ENCODE results near the gene DAAM1.

The DAAM1 gene

GRCh38 chr14:59215322-59215721 is 26.9 kb downstream of the DAAM1 start:
- Histone ChIP-seq H3K4me1 (ENCODE audit: control extremely low read depth in 1 of 4, control insufficient read depth in 4 of 4, insufficient read depth in 4 of 4, low read length in 3 of 4) (peaks cover 0 to 5% (median 0%) of the 10 kb centered on the region in 4 experiments), H3K27ac (ENCODE audit: insufficient read depth in 1 of 2, low read depth in 1 of 2, low read length in 2 of 2, poor library complexity in 1 of 2, severe bottlenecking in 2 of 2) (no peak overlapping the region), H3K27me3 (replicated peaks in 2 of 5; ENCODE audit: control insufficient read depth in 4 of 5, insufficient read depth in 5 of 5, low read length in 4 of 5) (no peaks in the 10 kb centered on the region), H3K36me3 (ENCODE audit: control insufficient read depth in 4 of 4, insufficient read depth in 4 of 4, low read length in 3 of 4) (peaks cover 0 to 2% (median 0%) of the 10 kb centered on the region in 4 experiments), H3K4me3 (ENCODE audit: control insufficient read depth in 1 of 7, extremely low read depth in 1 of 7, insufficient read depth in 4 of 7, low read depth in 2 of 7, low read length in 6 of 7) (no peak overlapping the region), H3K9me3 (ENCODE audit: control extremely low read depth in 1 of 5, control insufficient read depth in 4 of 5, insufficient read depth in 2 of 5, low read depth in 1 of 5, low read length in 4 of 5) (peaks cover 0 to 3% (median 0%) of the 10 kb centered on the region in 5 experiments)
- no peak for DNase-seq
- POLR2A ChIA-PET: no interaction called here
- WGBS (ENCODE audit: insufficient coverage): 97% methylated on average over 4 of the region's 7 CpGs
- CTCF ChIA-PET: no interaction called here

- POLR2A ChIA-PET: no interaction called here
- DNase-seq: no peak
- peaks cover 0 to 3% (median 0%) of the 10 kb centered on the region in 5 experiments for H3K9me3 ChIP-seq (ENCODE audit: control extremely low read depth in 1 of 5, control insufficient read depth in 4 of 5, insufficient read depth in 2 of 5, low read depth in 1 of 5, low read length in 4 of 5)
- no peaks in the 10 kb centered on the region for H3K27me3 ChIP-seq (replicated peaks in 2 of 5; ENCODE audit: control insufficient read depth in 4 of 5, insufficient read depth in 5 of 5, low read length in 4 of 5)
- peaks cover 0 to 2% (median 0%) of the 10 kb centered on the region in 4 experiments for H3K36me3 ChIP-seq (ENCODE audit: control insufficient read depth in 4 of 4, insufficient read depth in 4 of 4, low read length in 3 of 4)
- H3K4me1 ChIP-seq (ENCODE audit: control extremely low read depth in 1 of 4, control insufficient read depth in 4 of 4, insufficient read depth in 4 of 4, low read length in 3 of 4): peaks cover 0 to 5% (median 0%) of the 10 kb centered on the region in 4 experiments
- 100% methylated on average over 4 of the region's 4 CpGs for WGBS (ENCODE audit: insufficient coverage)
- CTCF ChIA-PET: no interaction called here
- no peak overlapping the region for H3K27ac ChIP-seq (ENCODE audit: insufficient read depth in 1 of 2, low read depth in 1 of 2, low read length in 2 of 2, poor library complexity in 1 of 2, severe bottlenecking in 2 of 2)
- no peak overlapping the region for H3K4me3 ChIP-seq (ENCODE audit: control insufficient read depth in 1 of 7, extremely low read depth in 1 of 7, insufficient read depth in 4 of 7, low read depth in 2 of 7, low read length in 6 of 7)
Observed at GRCh38 chr14:59215757-59216156, 27.3 kb downstream of the DAAM1 start.

- Histone ChIP-seq H3K27me3 (replicated peaks in 2 of 5; ENCODE audit: control insufficient read depth in 4 of 5, insufficient read depth in 5 of 5, low read length in 4 of 5) (no peaks in the 10 kb centered on the region), H3K9me3 (ENCODE audit: control extremely low read depth in 1 of 5, control insufficient read depth in 4 of 5, insufficient read depth in 2 of 5, low read depth in 1 of 5, low read length in 4 of 5) (peaks cover 0 to 3% (median 0%) of the 10 kb centered on the region in 5 experiments), H3K27ac (ENCODE audit: insufficient read depth in 1 of 2, low read depth in 1 of 2, low read length in 2 of 2, poor library complexity in 1 of 2, severe bottlenecking in 2 of 2) (no peak overlapping the region), H3K4me3 (ENCODE audit: control insufficient read depth in 1 of 7, extremely low read depth in 1 of 7, insufficient read depth in 4 of 7, low read depth in 2 of 7, low read length in 6 of 7) (no peak overlapping the region), H3K4me1 (ENCODE audit: control extremely low read depth in 1 of 4, control insufficient read depth in 4 of 4, insufficient read depth in 4 of 4, low read length in 3 of 4) (peaks cover 0 to 2% (median 0%) of the 10 kb centered on the region in 4 experiments), H3K36me3 (ENCODE audit: control insufficient read depth in 4 of 4, insufficient read depth in 4 of 4, low read length in 3 of 4) (peaks cover 0 to 2% (median 0%) of the 10 kb centered on the region in 4 experiments)
- DNase-seq: no peak
- ChIA-PET POLR2A (no interaction called here), CTCF (no interaction called here)
- no CpG with 5 or more reads among the region's 1 CpG for WGBS (ENCODE audit: insufficient coverage)
Observed at GRCh38 chr14:59217011-59217410, 28.5 kb downstream of the DAAM1 start.

GRCh38 chr14:59221568-59221967 is 33.1 kb downstream of the DAAM1 start:
- Histone ChIP-seq H3K4me1 (ENCODE audit: control extremely low read depth in 1 of 4, control insufficient read depth in 4 of 4, insufficient read depth in 4 of 4, low read length in 3 of 4) (no peaks in the 10 kb centered on the region), H3K27ac (ENCODE audit: insufficient read depth in 1 of 2, low read depth in 1 of 2, low read length in 2 of 2, poor library complexity in 1 of 2, severe bottlenecking in 2 of 2) (no peak overlapping the region), H3K27me3 (replicated peaks in 2 of 5; ENCODE audit: control insufficient read depth in 4 of 5, insufficient read depth in 5 of 5, low read length in 4 of 5) (no peaks in the 10 kb centered on the region), H3K9me3 (ENCODE audit: control extremely low read depth in 1 of 5, control insufficient read depth in 4 of 5, insufficient read depth in 2 of 5, low read depth in 1 of 5, low read length in 4 of 5) (no peaks in the 10 kb centered on the region), H3K36me3 (ENCODE audit: control insufficient read depth in 4 of 4, insufficient read depth in 4 of 4, low read length in 3 of 4) (no peaks in the 10 kb centered on the region), H3K4me3 (ENCODE audit: control insufficient read depth in 1 of 7, extremely low read depth in 1 of 7, insufficient read depth in 4 of 7, low read depth in 2 of 7, low read length in 6 of 7) (no peak overlapping the region)
- no peak for DNase-seq
- ChIA-PET CTCF (interaction anchor here (1.2 kb wide), 1 partner anchor 91 kb away, joined by 3 read pairs; no protein-coding TSS in a partner anchor), POLR2A (no interaction called here)
- WGBS (ENCODE audit: insufficient coverage): 100% methylated on average over 1 of the region's 2 CpGs

- Histone ChIP-seq H3K27me3 (replicated peaks in 2 of 5; ENCODE audit: control insufficient read depth in 4 of 5, insufficient read depth in 5 of 5, low read length in 4 of 5) (no peaks in the 10 kb centered on the region), H3K4me3 (ENCODE audit: control insufficient read depth in 1 of 7, extremely low read depth in 1 of 7, insufficient read depth in 4 of 7, low read depth in 2 of 7, low read length in 6 of 7) (no peak overlapping the region), H3K9me3 (ENCODE audit: control extremely low read depth in 1 of 5, control insufficient read depth in 4 of 5, insufficient read depth in 2 of 5, low read depth in 1 of 5, low read length in 4 of 5) (no peaks in the 10 kb centered on the region), H3K27ac (ENCODE audit: insufficient read depth in 1 of 2, low read depth in 1 of 2, low read length in 2 of 2, poor library complexity in 1 of 2, severe bottlenecking in 2 of 2) (no peak overlapping the region), H3K36me3 (ENCODE audit: control insufficient read depth in 4 of 4, insufficient read depth in 4 of 4, low read length in 3 of 4) (no peaks in the 10 kb centered on the region), H3K4me1 (ENCODE audit: control extremely low read depth in 1 of 4, control insufficient read depth in 4 of 4, insufficient read depth in 4 of 4, low read length in 3 of 4) (no peaks in the 10 kb centered on the region)
- POLR2A ChIA-PET: no interaction called here
- CTCF ChIA-PET: no interaction called here
- WGBS (ENCODE audit: insufficient coverage): 94% methylated on average over 3 of the region's 3 CpGs
- DNase-seq: no peak
Observed at GRCh38 chr14:59224341-59224740, 35.9 kb downstream of the DAAM1 start.

- ChIA-PET CTCF (no interaction called here), POLR2A (no interaction called here)
- Histone ChIP-seq H3K9me3 (ENCODE audit: control extremely low read depth in 1 of 5, control insufficient read depth in 4 of 5, insufficient read depth in 2 of 5, low read depth in 1 of 5, low read length in 4 of 5) (no peaks in the 10 kb centered on the region), H3K4me1 (ENCODE audit: control extremely low read depth in 1 of 4, control insufficient read depth in 4 of 4, insufficient read depth in 4 of 4, low read length in 3 of 4) (no peaks in the 10 kb centered on the region), H3K4me3 (ENCODE audit: control insufficient read depth in 1 of 7, extremely low read depth in 1 of 7, insufficient read depth in 4 of 7, low read depth in 2 of 7, low read length in 6 of 7) (no peak overlapping the region), H3K27me3 (replicated peaks in 2 of 5; ENCODE audit: control insufficient read depth in 4 of 5, insufficient read depth in 5 of 5, low read length in 4 of 5) (no peaks in the 10 kb centered on the region), H3K27ac (ENCODE audit: insufficient read depth in 1 of 2, low read depth in 1 of 2, low read length in 2 of 2, poor library complexity in 1 of 2, severe bottlenecking in 2 of 2) (no peak overlapping the region), H3K36me3 (ENCODE audit: control insufficient read depth in 4 of 4, insufficient read depth in 4 of 4, low read length in 3 of 4) (no peaks in the 10 kb centered on the region)
- no peak for DNase-seq
- 94% methylated on average over 2 of the region's 2 CpGs for WGBS (ENCODE audit: insufficient coverage)
Observed at GRCh38 chr14:59225281-59225680, 36.8 kb downstream of the DAAM1 start.

- no peak overlapping the region for H3K4me3 ChIP-seq (ENCODE audit: control insufficient read depth in 1 of 7, extremely low read depth in 1 of 7, insufficient read depth in 4 of 7, low read depth in 2 of 7, low read length in 6 of 7)
- 86% methylated on average over 1 of the region's 3 CpGs for whole genome bisulfite sequencing (ENCODE audit: insufficient coverage)
- H3K4me1 ChIP-seq (ENCODE audit: control extremely low read depth in 1 of 4, control insufficient read depth in 4 of 4, insufficient read depth in 4 of 4, low read length in 3 of 4): no peaks in the 10 kb centered on the region
- no peak overlapping the region for H3K27ac ChIP-seq (ENCODE audit: insufficient read depth in 1 of 2, low read depth in 1 of 2, low read length in 2 of 2, poor library complexity in 1 of 2, severe bottlenecking in 2 of 2)
- no peaks in the 10 kb centered on the region for H3K9me3 ChIP-seq (ENCODE audit: control extremely low read depth in 1 of 5, control insufficient read depth in 4 of 5, insufficient read depth in 2 of 5, low read depth in 1 of 5, low read length in 4 of 5)
- H3K27me3 ChIP-seq (replicated peaks in 2 of 5; ENCODE audit: control insufficient read depth in 4 of 5, insufficient read depth in 5 of 5, low read length in 4 of 5): no peaks in the 10 kb centered on the region
- H3K36me3 ChIP-seq (ENCODE audit: control insufficient read depth in 4 of 4, insufficient read depth in 4 of 4, low read length in 3 of 4): no peaks in the 10 kb centered on the region
- ChIA-PET POLR2A (no interaction called here), CTCF (no interaction called here)
- no peak for DNase-seq
Observed at GRCh38 chr14:59228421-59228820, 40.0 kb downstream of the DAAM1 start.

Measured in common myeloid progenitor, CD34-positive (primary cell).